ENCODE results near the gene ERCC4.

ERCC4 gene

GRCh38 chr16:13909872-13910303 is 10.1 kb upstream of the ERCC4 start:
- Histone ChIP-seq H4K12ac (ENCODE audit: low read depth, low read length) (no peak overlapping the region), H3K4ac (ENCODE audit: low read depth, low read length) (no peak overlapping the region), H3K4me3 (ENCODE audit: low read depth, low read length) (no peak overlapping the region), H4K8ac (ENCODE audit: low read depth, low read length) (no peak overlapping the region), H3K23ac (ENCODE audit: low read length) (no peak overlapping the region), H3K18ac (ENCODE audit: low read length) (no peak overlapping the region), H3K27me3 (ENCODE audit: insufficient read depth, low read length) (no peaks in the 10 kb centered on the region), H3K79me2 (ENCODE audit: control insufficient read depth, insufficient read depth, low read length, poor library complexity) (no peaks in the 10 kb centered on the region), H2AK5ac (ENCODE audit: low read length) (no peak overlapping the region), H2BK120ac (ENCODE audit: insufficient read depth, low read length, poor library complexity) (no peak overlapping the region), H3K14ac (ENCODE audit: low read length) (no peak overlapping the region), H3K79me1 (ENCODE audit: low read length) (no peaks in the 10 kb centered on the region), H2BK5ac (ENCODE audit: low read depth, low read length, poor library complexity) (no peak overlapping the region), H3K36me3 (ENCODE audit: control insufficient read depth in 1 of 2, insufficient read depth in 2 of 2, low read length in 2 of 2) (no peaks in the 10 kb centered on the region), H3K4me2 (ENCODE audit: low read length) (no peak overlapping the region), H3K4me1 (ENCODE audit: control insufficient read depth in 1 of 2, insufficient read depth in 2 of 2, low read length in 2 of 2) (no peaks in the 10 kb centered on the region), H4K91ac (ENCODE audit: low read depth, low read length) (no peak overlapping the region), H3K9ac (ENCODE audit: low read length) (no peak overlapping the region), H3K27ac (ENCODE audit: low read depth, low read length) (no peak overlapping the region), H2BK12ac (ENCODE audit: low read length) (no peak overlapping the region), H2AFZ (ENCODE audit: insufficient read depth, low read length, poor library complexity) (no peak overlapping the region), H3K9me3 (ENCODE audit: insufficient read depth, low read depth, low read length) (no peaks in the 10 kb centered on the region)
- WGBS (ENCODE audit: extremely low coverage, insufficient coverage, insufficient read length): no CpG with 5 or more reads among the region's 3 CpGs
- no peak for DNase-seq

GRCh38 chr16:13911306-13911705 is 8.6 kb upstream of the ERCC4 start:
- DNase-seq: no peak
- Histone ChIP-seq H3K9ac (ENCODE audit: low read length) (no peak overlapping the region), H2BK12ac (ENCODE audit: low read length) (no peak overlapping the region), H4K12ac (ENCODE audit: low read depth, low read length) (no peak overlapping the region), H2AK5ac (ENCODE audit: low read length) (no peak overlapping the region), H3K14ac (ENCODE audit: low read length) (no peak overlapping the region), H2AFZ (ENCODE audit: insufficient read depth, low read length, poor library complexity) (no peak overlapping the region), H3K79me2 (ENCODE audit: control insufficient read depth, insufficient read depth, low read length, poor library complexity) (no peaks in the 10 kb centered on the region), H3K18ac (ENCODE audit: low read length) (no peak overlapping the region), H4K8ac (ENCODE audit: low read depth, low read length) (no peak overlapping the region), H3K27ac (ENCODE audit: low read depth, low read length) (no peak overlapping the region), H3K4me3 (ENCODE audit: low read depth, low read length) (no peak overlapping the region), H2BK120ac (ENCODE audit: insufficient read depth, low read length, poor library complexity) (no peak overlapping the region), H3K36me3 (ENCODE audit: control insufficient read depth in 1 of 2, insufficient read depth in 2 of 2, low read length in 2 of 2) (no peaks in the 10 kb centered on the region), H3K79me1 (ENCODE audit: low read length) (no peaks in the 10 kb centered on the region), H2BK5ac (ENCODE audit: low read depth, low read length, poor library complexity) (no peak overlapping the region), H3K4me2 (ENCODE audit: low read length) (no peak overlapping the region), H3K4ac (ENCODE audit: low read depth, low read length) (no peak overlapping the region), H3K9me3 (ENCODE audit: insufficient read depth, low read depth, low read length) (no peaks in the 10 kb centered on the region), H3K4me1 (ENCODE audit: control insufficient read depth in 1 of 2, insufficient read depth in 2 of 2, low read length in 2 of 2) (no peaks in the 10 kb centered on the region), H3K27me3 (ENCODE audit: insufficient read depth, low read length) (no peaks in the 10 kb centered on the region), H4K91ac (ENCODE audit: low read depth, low read length) (no peak overlapping the region), H3K23ac (ENCODE audit: low read length) (no peak overlapping the region)
- no CpG with 5 or more reads among the region's 1 CpG for WGBS (ENCODE audit: extremely low coverage, insufficient coverage, insufficient read length)

DNA sequence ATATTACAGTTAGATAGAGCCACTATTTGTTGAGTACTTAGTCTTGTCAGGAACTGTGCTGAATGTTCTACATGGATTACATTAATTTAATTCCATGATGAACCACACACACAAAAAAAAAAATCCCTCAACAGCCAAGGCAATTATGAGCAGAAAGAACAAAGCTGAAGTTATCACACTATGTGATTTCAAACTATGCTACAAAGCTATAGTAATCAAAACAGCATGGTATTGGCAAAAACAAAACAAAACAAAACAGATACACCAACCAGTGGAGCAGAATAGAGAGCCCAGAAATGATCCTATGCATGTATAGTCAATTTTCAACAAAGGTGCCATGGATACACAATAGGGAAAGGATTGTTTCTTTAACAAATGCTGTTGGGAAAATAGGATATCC is 8.1 kb upstream of the ERCC4 start:
- H3K4me3 ChIP-seq (ENCODE audit: low read depth, low read length): no peak overlapping the region
- no peaks in the 10 kb centered on the region for H3K9me3 ChIP-seq (ENCODE audit: insufficient read depth, low read depth, low read length)
- H2BK12ac ChIP-seq (ENCODE audit: low read length): no peak overlapping the region
- H2BK5ac ChIP-seq (ENCODE audit: low read depth, low read length, poor library complexity): no peak overlapping the region
- H3K9ac ChIP-seq (ENCODE audit: low read length): no peak overlapping the region
- no peak overlapping the region for H3K14ac ChIP-seq (ENCODE audit: low read length)
- H3K79me2 ChIP-seq (ENCODE audit: control insufficient read depth, insufficient read depth, low read length, poor library complexity): no peaks in the 10 kb centered on the region
- H2BK120ac ChIP-seq (ENCODE audit: insufficient read depth, low read length, poor library complexity): no peak overlapping the region
- H4K8ac ChIP-seq (ENCODE audit: low read depth, low read length): no peak overlapping the region
- H4K12ac ChIP-seq (ENCODE audit: low read depth, low read length): no peak overlapping the region
- H3K27me3 ChIP-seq (ENCODE audit: insufficient read depth, low read length): no peaks in the 10 kb centered on the region
- no peak overlapping the region for H3K23ac ChIP-seq (ENCODE audit: low read length)
- DNase-seq: no peak
- no peak overlapping the region for H2AK5ac ChIP-seq (ENCODE audit: low read length)
- no peak overlapping the region for H2AFZ ChIP-seq (ENCODE audit: insufficient read depth, low read length, poor library complexity)
- H3K18ac ChIP-seq (ENCODE audit: low read length): no peak overlapping the region
- no peak overlapping the region for H3K27ac ChIP-seq (ENCODE audit: low read depth, low read length)
- H3K36me3 ChIP-seq (ENCODE audit: control insufficient read depth in 1 of 2, insufficient read depth in 2 of 2, low read length in 2 of 2): no peaks in the 10 kb centered on the region
- H3K4me2 ChIP-seq (ENCODE audit: low read length): no peak overlapping the region
- H4K91ac ChIP-seq (ENCODE audit: low read depth, low read length): no peak overlapping the region
- H3K4ac ChIP-seq (ENCODE audit: low read depth, low read length): no peak overlapping the region
- H3K79me1 ChIP-seq (ENCODE audit: low read length): no peaks in the 10 kb centered on the region
- H3K4me1 ChIP-seq (ENCODE audit: control insufficient read depth in 1 of 2, insufficient read depth in 2 of 2, low read length in 2 of 2): no peaks in the 10 kb centered on the region

- H3K9me3 ChIP-seq (ENCODE audit: insufficient read depth, low read depth, low read length): no peaks in the 10 kb centered on the region
- no peak overlapping the region for H3K14ac ChIP-seq (ENCODE audit: low read length)
- H2AK5ac ChIP-seq (ENCODE audit: low read length): no peak overlapping the region
- H3K27ac ChIP-seq (ENCODE audit: low read depth, low read length): no peak overlapping the region
- H2BK5ac ChIP-seq (ENCODE audit: low read depth, low read length, poor library complexity): no peak overlapping the region
- no peak overlapping the region for H3K4ac ChIP-seq (ENCODE audit: low read depth, low read length)
- no peak overlapping the region for H4K8ac ChIP-seq (ENCODE audit: low read depth, low read length)
- H3K79me1 ChIP-seq (ENCODE audit: low read length): no peaks in the 10 kb centered on the region
- no peak overlapping the region for H2BK120ac ChIP-seq (ENCODE audit: insufficient read depth, low read length, poor library complexity)
- no peak overlapping the region for H2AFZ ChIP-seq (ENCODE audit: insufficient read depth, low read length, poor library complexity)
- H3K23ac ChIP-seq (ENCODE audit: low read length): no peak overlapping the region
- no peaks in the 10 kb centered on the region for H3K4me1 ChIP-seq (ENCODE audit: control insufficient read depth in 1 of 2, insufficient read depth in 2 of 2, low read length in 2 of 2)
- WGBS (ENCODE audit: extremely low coverage, insufficient coverage, insufficient read length): no CpG with 5 or more reads among the region's 1 CpG
- no peak overlapping the region for H4K91ac ChIP-seq (ENCODE audit: low read depth, low read length)
- H3K36me3 ChIP-seq (ENCODE audit: control insufficient read depth in 1 of 2, insufficient read depth in 2 of 2, low read length in 2 of 2): no peaks in the 10 kb centered on the region
- no peaks in the 10 kb centered on the region for H3K79me2 ChIP-seq (ENCODE audit: control insufficient read depth, insufficient read depth, low read length, poor library complexity)
- no peak overlapping the region for H3K4me2 ChIP-seq (ENCODE audit: low read length)
- H4K12ac ChIP-seq (ENCODE audit: low read depth, low read length): no peak overlapping the region
- no peak overlapping the region for H3K9ac ChIP-seq (ENCODE audit: low read length)
- H2BK12ac ChIP-seq (ENCODE audit: low read length): no peak overlapping the region
- no peaks in the 10 kb centered on the region for H3K27me3 ChIP-seq (ENCODE audit: insufficient read depth, low read length)
- DNase-seq: no peak
- no peak overlapping the region for H3K4me3 ChIP-seq (ENCODE audit: low read depth, low read length)
- no peak overlapping the region for H3K18ac ChIP-seq (ENCODE audit: low read length)
These were observed 7.1 kb upstream of the ERCC4 start for GRCh38 chr16:13912891-13913290.

Data from trophoblast cell (in vitro differentiated cells and primary cell).